GM04504 (cell line): Measurements from ENCODE around the gene RANBP3.
"Not testable (repeated sequence)": the region's sequence is repeated elsewhere in the genome, so short reads cannot be mapped to it uniquely, and the experiment has no call there.

Experiments used
- DNase-seq: peaks from one replicate; pipeline ENCODE4 v3.0.0-alpha.2; 2012; ENCODE audit warnings: low read depth

Gene RANBP3

DNA sequence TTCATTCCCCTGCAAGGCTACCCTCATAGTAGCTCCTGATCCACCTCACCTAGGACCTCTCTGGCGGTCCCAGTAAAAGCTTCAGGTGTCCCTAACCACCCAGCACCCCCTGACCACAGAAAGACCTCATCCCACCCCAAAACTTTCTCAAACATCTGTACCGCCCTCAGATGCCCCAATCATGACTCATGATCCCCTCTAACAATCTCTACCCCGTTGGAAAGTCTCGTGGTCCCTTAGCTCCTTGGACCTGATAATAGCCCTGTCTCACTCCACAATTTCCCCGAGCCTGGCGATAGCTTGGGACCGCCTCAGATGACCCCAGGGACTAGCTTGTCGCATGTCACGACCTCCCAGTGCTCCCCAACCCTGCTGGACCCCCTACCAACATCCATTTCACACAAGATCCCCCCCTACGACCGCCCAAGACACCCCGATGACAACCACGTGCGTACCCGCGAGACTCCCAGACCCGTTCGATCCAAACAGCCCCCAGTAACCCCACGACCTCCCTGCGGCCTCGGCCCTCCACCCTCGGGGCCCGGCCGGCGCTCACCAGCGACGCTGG is 74.8 kb downstream of the RANBP3 start:
- DNase-seq, result no peak

DNA sequence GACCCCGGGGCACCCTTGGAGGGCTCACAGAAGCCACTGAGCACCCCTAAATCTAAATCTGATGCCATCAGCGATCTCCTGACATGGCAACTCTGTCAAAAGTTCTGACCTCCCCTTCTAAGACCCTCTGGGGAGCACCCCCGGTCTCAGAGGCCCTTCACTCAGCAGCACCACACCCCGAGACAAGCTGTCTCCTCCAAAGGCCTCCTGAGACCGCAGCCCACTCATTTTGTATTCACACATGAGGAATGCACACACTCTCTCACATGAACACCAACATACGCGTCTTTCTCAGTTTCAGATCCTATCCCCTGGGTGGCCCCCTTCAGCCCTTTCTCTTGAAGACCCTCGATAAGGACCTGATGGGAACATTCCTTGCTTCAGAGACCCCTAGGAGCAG is 77.0 kb downstream of the RANBP3 start:
- DNase-seq, result no peak

DNA sequence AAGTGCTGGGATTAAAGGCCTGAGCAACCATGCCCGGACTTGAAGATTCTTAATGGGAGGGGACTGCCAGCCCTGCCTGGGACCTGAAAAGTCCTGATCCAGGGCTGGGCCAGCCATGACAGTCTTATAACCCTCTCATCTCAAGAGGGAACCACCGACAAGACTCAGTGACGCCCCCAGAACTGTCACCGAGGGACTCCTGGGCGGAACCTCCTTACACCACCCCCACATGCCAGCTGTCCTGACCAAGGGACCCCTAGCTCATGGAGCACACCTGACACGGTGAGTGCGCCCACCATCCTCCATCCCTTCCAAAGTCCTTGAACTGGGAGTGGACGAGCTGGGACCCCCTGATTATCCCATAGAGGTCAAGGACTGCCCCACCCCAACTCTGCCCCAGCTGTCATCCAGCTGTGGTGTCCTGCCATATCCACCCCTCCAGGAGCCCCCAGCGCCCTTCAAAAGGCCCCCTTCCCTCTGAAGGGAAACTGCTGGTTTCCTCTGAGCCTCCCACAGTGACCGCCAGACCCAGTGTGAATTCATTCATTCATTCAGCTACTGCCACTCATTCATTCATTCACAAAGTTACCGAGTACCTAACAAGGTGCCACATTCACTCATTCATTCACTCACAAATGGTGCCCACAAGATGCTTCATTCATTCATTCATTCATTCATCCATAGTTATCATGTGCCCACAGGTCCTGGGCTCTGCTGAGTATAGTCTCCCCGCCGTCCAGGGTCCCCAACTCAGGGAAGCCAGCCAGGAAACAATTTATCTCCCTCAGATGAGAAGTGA is 78.0 kb downstream of the RANBP3 start:
- no peak for DNase-seq

DNA sequence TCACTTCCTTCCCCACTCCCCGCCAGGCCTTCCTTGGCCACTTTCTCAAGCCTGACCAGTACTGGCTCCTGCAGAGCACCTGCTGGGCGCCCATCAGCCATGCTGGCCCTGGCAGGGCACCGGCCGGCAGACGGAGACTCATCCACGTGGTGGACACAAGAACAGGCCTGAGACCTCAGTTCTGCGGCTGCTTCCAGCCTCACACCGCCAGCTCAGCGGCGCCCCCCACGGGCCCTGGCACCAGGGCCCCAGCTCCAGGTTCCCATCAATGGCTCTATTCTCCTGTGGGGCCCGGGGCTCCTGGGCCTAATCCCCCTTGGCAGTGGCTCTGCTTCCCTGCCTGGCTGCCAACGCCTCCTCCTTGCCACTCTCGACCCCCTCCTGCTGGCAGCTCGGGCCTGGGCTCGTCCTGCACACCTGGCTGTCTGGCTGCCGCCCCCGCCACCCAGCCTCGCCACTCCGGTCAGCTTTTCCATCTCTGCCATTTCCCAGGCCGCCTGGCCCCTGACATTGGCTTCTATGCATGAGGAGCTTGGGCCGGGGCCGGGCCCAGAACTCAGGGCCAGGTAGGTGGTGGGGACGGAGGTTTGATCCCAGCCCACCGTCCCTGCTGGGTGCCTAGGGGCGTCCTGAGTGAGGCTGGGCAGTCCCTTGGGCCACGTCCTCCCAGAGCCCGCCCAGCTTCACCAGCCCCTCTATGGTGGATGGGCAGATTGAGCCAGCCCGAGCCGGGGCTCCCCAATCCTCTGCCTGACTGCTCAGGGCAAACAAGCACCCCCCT is 80.6 kb downstream of the RANBP3 start:
- no peak for DNase-seq

DNA sequence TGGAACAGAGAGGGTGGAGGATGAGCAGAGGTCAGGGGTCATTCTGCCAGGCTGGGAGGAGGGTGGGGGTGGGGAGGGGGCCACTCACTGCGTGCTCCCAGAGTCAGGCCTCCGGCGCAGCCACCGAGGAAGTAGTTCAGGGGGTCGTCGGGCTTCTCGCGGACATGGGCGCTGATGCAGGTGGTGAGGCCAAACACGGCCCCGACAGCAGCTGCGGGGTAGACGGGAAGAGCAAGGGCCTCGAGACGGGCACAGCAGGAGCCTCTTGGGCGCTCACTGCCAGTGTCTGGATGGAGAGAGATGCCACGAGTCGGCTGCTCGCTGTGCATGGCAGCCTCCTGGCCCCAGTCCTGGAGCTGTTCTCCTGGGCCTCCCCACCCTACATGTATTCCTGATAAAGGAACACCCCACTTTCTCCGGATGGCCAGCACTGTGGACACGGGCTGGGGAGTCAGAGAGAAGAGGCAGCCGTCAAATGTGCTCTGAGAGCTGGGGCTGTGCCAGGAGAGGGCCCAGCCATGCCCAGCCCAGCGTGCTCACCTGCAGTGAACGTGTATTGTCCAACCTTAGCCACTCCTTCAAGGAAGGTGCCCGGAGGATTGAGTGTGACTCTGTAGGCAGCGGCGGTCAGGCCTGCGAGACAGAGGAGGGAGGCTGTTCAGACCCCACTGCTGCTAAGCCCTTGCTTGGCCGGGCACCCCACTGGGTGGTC is 81.4 kb downstream of the RANBP3 start:
- no peak for DNase-seq

DNA sequence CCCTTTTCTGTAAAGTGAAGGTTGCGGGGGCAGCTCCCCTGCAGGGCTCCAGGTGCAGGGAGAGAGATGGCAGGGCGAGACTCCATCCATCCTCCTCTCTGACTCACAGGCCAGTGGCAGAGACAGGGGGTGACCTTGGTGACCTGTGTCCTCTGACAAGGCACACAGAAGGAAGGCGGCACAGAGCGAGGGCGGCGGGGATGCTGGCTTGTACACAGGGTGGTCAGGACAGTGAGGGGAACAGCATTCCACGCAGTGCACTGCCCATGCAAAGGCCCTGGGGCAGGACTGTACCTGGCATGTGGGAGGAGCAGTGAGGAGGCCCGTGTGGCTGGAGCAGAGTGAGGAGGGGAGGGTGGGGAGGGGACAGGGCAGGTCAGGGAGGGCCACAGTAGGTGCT is 82.0 kb downstream of the RANBP3 start:
- no peak for DNase-seq

DNA sequence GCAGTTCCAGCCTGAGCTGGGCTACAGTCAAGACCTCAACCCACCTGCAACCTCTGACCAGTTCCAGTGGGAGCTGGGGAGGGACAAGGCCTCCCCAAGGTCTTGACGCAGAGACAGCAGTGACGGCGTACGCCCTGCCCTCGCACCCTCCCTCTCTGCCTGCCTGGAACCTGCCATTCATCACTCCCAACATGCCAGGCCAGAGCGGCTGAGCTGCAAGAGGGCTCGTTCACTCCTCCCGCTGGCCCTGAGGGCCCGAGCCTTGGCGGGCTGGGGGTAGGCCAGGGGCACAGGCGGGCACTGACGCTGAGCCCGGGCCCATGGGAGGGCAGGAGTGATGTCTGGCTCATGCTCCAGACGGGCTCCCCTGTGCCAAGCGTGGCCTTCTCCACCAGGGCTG is 82.5 kb downstream of the RANBP3 start:
- DNase-seq, result no peak

DNA sequence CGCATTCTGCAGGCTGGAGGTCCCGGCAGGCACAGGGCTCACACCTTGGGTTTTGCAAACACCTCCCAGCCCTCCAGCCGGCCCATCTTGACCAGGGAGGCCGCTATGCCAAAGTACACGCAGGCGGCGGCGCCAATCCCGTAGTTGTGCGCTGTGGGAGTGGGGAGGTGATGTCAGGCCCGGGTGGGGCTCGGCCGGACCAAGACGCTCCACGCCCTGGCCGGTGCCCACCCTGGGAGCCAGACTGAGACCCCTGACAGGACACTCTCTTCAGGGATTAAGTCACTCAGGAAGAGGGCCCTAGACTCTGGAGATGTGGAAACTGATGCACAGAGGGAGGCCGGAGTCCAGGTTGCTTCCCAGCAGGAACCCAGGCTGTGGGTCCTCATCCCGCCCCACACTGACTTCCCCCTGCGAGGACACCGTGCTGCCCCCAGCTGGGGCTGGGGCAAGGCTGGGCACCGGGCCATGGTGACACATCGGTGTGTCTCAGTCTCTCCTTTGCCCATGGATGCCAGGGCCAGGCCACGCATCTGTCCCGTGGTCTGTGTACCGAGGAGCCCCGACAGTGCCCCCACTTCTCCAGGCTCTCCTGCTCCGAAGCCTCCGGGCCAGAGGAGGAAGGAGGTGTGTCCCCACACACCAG is 83.1 kb downstream of the RANBP3 start:
- DNase-seq, result no peak

DNA sequence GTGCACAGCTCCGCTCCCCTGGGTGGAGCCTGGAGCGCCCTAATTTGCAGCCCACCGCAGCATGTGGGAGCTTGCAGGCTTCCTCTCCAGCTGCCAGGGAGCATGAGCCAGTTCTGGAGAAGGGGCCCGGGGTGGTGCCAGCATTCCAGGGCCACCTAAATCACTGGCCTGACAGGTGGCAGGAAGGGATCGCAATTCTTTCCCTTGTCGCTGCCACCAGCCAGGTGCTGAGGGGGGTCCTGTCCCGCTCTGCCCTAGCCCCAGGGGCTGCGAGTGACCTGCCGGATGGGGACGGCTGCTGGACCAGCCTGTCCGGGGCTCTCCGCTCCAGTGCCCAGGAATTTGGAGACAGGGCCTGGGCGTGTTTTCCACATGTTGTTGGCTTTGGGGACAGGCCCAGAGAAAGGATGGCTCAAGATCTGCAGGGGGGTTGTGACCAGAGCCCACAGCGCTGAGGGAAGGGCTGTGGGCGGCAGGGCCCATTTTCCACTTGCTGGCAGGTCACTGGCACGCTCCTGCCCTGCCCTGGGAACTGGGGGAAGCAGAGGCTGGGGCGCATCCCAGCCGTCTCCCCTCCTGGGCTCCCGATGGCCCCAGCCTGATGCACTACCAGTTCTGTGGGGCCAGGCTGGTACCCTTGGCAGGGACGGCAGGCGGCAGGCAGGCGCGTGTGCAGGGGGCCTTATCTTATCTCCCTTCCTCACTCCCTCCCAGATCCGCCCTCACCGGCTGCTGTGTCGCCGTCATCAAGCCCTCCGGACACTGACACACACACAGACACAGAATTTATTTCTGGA is 83.8 kb downstream of the RANBP3 start:
- no peak for DNase-seq

DNA sequence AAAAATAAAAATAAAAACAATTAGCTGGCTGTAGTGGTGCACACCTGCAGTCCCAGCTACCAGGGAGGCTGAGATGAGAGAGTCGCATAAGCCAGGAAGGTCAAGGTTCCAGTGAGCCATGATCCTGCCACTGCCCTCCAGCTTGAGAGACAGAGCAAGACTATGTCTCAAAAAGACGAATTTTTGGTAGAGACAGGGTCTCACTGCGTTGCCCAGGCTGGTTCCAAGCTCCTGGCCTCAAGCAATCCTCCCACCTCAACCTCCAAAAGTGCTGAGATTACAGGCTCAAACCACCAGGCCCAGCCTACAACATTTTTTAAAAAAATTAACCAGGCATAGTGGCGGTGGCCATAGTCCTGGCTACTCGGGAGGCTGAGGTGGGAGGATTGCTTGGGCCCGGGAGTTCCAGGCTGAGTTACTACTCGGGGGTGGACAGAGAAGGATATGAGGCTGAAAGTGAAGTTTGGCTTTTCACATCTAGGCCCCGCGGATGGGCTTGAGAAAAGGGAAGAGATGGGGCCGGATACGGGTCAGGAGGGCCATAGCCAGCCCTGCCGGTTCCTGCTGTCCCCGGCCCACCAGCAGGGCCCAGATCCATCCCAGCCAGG is 84.5 kb downstream of the RANBP3 start:
- no peak for DNase-seq

DNA sequence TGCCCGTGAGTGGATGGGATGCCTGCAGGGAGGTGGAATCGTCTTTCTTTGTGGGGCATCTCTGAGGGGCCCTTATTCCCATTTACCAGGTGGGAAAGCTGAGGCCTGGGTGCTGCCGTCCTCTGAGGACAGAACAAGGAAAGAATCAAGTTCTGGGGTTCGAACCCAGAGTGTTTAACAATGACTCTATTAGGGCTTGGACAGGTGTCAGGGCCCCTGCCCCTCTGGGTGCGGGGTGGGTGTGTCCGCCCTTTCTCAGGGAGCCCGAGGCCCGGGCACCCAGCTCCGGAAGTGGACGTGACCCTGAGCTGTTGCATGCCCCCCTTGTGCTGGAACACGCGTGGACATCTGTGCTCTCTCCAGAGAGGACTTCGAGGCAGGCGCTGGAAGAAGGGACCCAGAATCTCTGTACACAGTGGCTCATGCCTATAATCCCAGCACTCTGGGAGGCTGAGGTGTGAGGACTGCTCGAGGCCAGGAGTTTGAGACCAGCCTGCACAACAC is 85.1 kb downstream of the RANBP3 start:
- no peak for DNase-seq

DNA sequence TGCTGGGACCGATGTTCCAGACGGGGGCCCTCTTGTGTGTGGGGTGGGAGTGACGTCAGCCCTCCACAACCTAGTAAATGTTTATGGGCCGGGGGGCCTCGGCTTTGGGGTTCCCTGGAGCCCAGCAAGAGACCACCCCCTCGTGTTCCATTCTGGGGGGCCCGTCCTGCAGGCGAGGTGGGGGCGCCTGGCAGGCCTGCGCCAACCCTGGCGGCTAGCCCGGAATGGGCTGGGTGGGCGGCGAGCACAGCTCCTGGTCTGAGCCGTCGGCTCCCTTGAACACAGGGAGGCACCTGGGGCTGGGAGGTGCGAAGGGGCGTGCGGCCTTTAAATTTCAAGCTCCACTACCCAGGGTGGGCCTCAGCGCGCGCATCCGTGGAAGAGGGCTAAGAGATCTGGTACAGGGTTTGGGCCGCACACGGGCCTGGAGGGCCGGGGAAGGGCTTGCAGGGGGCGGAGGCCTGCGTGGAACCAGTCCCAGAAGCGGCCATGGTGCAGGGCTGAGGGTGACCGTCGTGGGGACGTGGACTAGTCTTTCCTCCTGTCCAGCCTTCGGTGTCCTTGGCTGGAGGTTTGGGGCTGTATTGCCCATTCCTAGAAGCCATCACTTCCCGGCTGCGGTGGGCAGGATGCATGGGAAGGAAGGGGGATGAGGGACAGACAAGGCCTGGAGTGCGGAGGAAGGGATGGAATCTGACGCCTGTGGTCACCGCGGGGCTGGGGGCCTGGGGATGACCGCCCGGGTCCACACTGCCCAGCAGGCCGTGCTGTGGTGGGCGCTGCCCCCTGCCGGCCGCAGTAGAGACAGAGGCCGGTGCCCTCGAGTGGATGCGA is 85.8 kb downstream of the RANBP3 start:
- no peak for DNase-seq

DNA sequence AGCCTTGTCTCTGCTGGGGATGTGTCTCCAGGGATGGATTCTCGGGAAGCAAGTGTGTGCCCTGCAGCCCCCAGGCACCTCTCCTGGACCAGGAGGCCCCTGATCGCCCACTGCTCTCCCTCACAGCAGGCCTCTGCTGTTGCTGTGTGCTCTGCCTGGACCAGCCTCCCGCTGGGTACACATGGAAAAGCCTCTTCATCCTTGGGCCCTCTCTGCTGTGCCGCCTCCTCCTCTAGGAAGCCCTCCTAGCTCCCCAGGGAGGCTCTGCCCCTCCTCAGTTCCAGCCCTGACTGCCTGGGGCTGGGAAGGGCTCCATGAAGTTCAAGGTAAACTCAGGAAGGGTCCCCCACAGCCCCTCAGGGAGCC is 86.4 kb downstream of the RANBP3 start:
- DNase-seq, result no peak

DNA sequence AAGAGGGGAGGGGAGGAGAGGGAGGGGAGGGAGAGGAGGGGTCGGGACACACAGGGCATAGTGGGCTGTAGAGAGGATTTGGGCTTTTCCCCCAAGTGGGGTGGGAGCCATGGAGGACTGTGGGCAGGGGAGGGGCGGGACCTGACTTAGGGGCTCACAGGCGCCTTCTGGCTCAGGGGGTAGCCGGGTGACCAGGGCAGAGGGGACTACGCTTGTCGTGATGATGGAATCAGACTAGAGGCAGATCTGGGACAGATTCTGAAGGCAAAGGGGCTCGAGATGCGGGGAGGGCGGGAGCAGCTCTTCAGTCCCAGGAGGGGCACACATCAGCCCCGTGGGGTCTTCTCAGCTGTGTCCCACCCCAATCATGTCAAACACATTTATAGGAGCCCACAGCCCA is 87.8 kb downstream of the RANBP3 start:
- no peak for DNase-seq

DNA sequence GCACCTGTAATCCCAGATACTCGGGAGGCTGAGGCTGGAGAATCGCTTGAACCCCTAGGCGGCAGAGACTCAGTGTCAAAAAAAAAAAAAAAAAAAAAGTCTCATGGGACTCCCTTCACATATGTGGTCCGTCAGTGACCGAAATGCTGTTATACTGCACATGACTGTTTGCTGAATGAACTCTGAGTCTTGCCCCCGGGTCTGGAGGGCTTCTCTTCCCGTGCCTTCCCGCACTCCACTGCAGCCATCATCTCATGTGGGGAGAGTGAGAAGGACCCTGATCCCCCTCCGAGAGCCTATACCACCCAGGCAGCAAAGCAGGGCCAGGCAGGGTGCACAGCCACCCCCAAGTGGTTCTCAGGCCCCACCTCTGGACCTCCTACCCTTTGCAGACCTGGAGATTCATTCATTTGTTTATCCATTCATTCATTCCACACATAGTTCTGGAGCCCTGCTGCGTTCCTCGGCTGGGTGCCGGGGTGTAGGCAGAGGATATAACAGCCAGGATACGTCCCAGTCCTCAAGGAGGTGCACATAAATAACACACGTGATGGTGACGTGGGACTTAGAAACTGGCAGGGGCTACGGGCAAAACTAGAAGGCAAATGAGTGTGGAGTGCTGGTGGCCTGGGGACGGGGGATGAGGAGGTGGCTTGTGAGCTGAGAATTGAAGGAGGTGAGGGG is 88.5 kb downstream of the RANBP3 start:
- DNase-seq, result no peak

DNA sequence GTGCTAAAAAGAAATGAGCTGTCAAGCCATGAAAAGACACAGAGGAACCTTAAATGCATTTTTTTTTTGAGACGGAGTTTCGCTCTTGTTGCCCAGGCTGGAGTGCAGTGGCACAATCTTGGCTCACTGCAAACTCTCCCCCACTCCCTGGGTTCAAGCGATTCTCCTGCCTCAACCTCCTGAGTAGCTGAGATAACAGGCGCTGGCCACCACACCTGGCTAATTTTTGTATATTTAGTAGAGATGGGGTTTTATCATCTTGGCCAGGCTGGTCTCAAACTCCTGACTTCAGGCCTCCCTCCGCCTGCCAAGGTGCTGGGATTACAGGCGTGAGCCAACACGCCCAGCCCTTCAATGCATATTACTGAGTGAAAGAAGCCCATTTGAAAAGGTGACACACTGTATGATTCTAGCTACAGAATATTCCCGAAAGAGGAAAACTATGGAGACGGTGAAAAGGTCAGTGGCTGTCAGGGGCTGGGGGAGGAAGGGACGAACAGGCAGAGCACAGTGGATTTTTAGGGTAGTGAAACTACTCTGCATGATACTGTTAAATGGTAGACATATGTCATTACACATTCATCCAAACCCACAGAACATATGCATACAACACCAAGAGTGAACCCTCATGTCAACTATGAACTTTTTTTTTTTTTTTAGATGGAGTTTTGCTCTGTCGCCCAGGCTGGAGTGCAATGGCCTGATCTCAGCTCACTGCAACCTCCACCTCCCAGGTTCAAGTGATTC is 93.7 kb downstream of the RANBP3 start:
- not testable (repeated sequence) for DNase-seq

DNA sequence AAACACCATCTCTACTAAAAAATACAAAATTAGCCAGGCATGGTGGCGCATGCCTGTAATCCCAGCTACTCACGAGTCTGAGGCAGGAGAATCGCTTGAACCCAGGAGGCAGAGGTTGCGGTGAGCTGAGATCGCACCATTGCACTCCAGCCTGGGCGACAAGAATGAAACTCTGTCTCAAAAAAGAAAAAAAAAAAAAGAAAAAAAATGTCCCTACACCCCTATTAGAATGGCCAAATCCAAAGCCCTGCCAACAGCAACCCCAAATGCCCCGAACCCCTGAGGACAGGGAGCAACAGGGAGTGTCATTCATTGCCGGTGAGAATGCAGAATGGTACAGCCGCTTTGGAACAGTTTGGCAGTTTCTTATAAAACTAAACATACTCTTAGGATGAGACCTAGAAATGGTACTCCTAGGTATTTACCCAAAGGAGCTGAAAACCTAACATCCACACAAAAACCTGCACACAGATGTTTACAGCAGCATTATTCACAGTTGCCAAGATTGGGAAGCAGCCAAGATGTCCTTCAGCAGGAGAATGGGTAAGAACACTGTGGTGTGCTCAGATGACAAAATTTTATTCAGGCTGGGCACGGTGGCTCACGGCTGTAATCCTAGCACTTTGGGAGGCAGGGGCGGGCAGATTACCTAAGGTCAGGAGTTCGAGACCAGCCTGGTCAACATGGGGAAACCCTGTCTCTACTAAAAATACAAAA is 94.6 kb downstream of the RANBP3 start:
- DNase-seq, result not testable (repeated sequence)
